GM12878 (cell line): Measurements from ENCODE around the gene TET2.

ENCODE experiments used
- EED ChIP-seq: sonication (generic); IDR thresholded peaks from 2 replicates; pipeline ENCODE4 v1.6.1; 2016; ENCODE audit warnings: antibody characterized with exemption, low read depth
- GABPA ChIP-seq: IDR thresholded peaks from 2 replicates; pipeline ENCODE4 v1.6.1; 2014; ENCODE audit warnings: antibody characterized with exemption, low read depth, mild to moderate bottlenecking, inconsistent platforms
- POLR2A ChIP-seq: IDR thresholded peaks from 2 replicates; pipeline ENCODE4 v1.6.1; 2011; ENCODE audit warnings: low read depth, mild to moderate bottlenecking, low read length
- POLR2AphosphoS5 ChIP-seq: IDR thresholded peaks from 2 replicates; pipeline ENCODE4 v1.6.1; 2011; ENCODE audit warnings: mild to moderate bottlenecking, low read length, inconsistent platforms
- RAD21 ChIP-seq: IDR thresholded peaks from 2 replicates; pipeline ENCODE4 v1.6.1; 2011; ENCODE audit warnings: mild to moderate bottlenecking, low read depth, low read length, moderate library complexity; ENCODE audit not compliant: insufficient read depth
- RB1 ChIP-seq: fragments of 450-650 bp; formaldehyde crosslinking; IDR thresholded peaks from 2 replicates; pipeline ENCODE4 v1.6.1; 2017; ENCODE audit warnings: mild to moderate bottlenecking, borderline replicate concordance
- RCOR1 ChIP-seq: conservative IDR thresholded peaks from 2 replicates; pipeline ENCODE4 v1.6.1; 2012; ENCODE audit warnings: low read depth, low read length, improper control_type of control experiment
- TAF1 ChIP-seq: IDR thresholded peaks from 2 replicates; pipeline ENCODE4 v1.6.1; 2011; ENCODE audit warnings: mild to moderate bottlenecking, low read depth, low read length, borderline replicate concordance
- ZZZ3 ChIP-seq: IDR thresholded peaks from 2 replicates; pipeline ENCODE4 v1.6.1; 2011; ENCODE audit warnings: low read depth; ENCODE audit not compliant: control insufficient read depth, insufficient read length
- TF ChIP-seq, protein P1 (sequence below): IDR thresholded peaks from 2 replicates; pipeline ENCODE4 v1.6.1; 2012; ENCODE audit warnings: low read length, inconsistent platforms
- TF ChIP-seq, protein P2 (sequence below): fragments of 450-650 bp; IDR thresholded peaks from 2 replicates; pipeline ENCODE4 v1.6.1; 2018; ENCODE audit warnings: mild to moderate bottlenecking, low read depth, moderate library complexity; ENCODE audit not compliant: partially characterized antibody
- TF ChIP-seq, protein P3 (sequence below): IDR thresholded peaks from 2 replicates; pipeline ENCODE4 v1.6.1; 2011; ENCODE audit warnings: low read depth, mild to moderate bottlenecking, low read length, moderate library complexity, borderline replicate concordance; ENCODE audit errors: extremely low read depth
- TF ChIP-seq, protein P4 (sequence below), 3 experiments: IDR thresholded peaks in 2 of 3; conservative IDR thresholded peaks in 1 of 3; 2 replicates each; pipeline ENCODE4 v1.5.1; 2011; ENCODE audit warnings: low read depth in 3 of 3, low read length in 3 of 3, mild to moderate bottlenecking in 3 of 3, control low read depth in 2 of 3, moderate library complexity in 2 of 3, inconsistent platforms in 1 of 3, mixed read lengths in 1 of 3; ENCODE audit not compliant: control insufficient read depth in 2 of 3, insufficient read depth in 1 of 3; ENCODE audit errors: extremely low read depth in 1 of 3

DNA sequence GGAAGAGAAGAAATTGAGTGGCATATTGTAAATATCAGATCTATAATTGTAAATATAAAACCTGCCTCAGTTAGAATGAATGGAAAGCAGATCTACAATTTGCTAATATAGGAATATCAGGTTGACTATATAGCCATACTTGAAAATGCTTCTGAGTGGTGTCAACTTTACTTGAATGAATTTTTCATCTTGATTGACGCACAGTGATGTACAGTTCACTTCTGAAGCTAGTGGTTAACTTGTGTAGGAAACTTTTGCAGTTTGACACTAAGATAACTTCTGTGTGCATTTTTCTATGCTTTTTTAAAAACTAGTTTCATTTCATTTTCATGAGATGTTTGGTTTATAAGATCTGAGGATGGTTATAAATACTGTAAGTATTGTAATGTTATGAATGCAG is 132.6 kb downstream of the TET2 start:
- TF ChIP-seq, protein P1, sequence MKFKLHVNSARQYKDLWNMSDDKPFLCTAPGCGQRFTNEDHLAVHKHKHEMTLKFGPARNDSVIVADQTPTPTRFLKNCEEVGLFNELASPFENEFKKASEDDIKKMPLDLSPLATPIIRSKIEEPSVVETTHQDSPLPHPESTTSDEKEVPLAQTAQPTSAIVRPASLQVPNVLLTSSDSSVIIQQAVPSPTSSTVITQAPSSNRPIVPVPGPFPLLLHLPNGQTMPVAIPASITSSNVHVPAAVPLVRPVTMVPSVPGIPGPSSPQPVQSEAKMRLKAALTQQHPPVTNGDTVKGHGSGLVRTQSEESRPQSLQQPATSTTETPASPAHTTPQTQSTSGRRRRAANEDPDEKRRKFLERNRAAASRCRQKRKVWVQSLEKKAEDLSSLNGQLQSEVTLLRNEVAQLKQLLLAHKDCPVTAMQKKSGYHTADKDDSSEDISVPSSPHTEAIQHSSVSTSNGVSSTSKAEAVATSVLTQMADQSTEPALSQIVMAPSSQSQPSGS = no peak
- TF ChIP-seq RAD21 (no peak), POLR2AphosphoS5 (no peak), TAF1 (no peak), EED (no peak), POLR2A (no peak), RB1 (no peak), ZZZ3 (no peak), GABPA (no peak), RCOR1 (no peak)
- TF ChIP-seq, protein P2, sequence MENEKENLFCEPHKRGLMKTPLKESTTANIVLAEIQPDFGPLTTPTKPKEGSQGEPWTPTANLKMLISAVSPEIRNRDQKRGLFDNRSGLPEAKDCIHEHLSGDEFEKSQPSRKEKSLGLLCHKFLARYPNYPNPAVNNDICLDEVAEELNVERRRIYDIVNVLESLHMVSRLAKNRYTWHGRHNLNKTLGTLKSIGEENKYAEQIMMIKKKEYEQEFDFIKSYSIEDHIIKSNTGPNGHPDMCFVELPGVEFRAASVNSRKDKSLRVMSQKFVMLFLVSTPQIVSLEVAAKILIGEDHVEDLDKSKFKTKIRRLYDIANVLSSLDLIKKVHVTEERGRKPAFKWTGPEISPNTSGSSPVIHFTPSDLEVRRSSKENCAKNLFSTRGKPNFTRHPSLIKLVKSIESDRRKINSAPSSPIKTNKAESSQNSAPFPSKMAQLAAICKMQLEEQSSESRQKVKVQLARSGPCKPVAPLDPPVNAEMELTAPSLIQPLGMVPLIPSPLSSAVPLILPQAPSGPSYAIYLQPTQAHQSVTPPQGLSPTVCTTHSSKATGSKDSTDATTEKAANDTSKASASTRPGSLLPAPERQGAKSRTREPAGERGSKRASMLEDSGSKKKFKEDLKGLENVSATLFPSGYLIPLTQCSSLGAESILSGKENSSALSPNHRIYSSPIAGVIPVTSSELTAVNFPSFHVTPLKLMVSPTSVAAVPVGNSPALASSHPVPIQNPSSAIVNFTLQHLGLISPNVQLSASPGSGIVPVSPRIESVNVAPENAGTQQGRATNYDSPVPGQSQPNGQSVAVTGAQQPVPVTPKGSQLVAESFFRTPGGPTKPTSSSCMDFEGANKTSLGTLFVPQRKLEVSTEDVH = no peak
- TF ChIP-seq, protein P3, sequence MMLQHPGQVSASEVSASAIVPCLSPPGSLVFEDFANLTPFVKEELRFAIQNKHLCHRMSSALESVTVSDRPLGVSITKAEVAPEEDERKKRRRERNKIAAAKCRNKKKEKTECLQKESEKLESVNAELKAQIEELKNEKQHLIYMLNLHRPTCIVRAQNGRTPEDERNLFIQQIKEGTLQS = no peak
- TF ChIP-seq, protein P4, sequence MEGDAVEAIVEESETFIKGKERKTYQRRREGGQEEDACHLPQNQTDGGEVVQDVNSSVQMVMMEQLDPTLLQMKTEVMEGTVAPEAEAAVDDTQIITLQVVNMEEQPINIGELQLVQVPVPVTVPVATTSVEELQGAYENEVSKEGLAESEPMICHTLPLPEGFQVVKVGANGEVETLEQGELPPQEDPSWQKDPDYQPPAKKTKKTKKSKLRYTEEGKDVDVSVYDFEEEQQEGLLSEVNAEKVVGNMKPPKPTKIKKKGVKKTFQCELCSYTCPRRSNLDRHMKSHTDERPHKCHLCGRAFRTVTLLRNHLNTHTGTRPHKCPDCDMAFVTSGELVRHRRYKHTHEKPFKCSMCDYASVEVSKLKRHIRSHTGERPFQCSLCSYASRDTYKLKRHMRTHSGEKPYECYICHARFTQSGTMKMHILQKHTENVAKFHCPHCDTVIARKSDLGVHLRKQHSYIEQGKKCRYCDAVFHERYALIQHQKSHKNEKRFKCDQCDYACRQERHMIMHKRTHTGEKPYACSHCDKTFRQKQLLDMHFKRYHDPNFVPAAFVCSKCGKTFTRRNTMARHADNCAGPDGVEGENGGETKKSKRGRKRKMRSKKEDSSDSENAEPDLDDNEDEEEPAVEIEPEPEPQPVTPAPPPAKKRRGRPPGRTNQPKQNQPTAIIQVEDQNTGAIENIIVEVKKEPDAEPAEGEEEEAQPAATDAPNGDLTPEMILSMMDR (IDR thresholded peaks at IDR 0.05 in 2 of 3, conservative IDR thresholded peaks at IDR 0.05 in 1 of 3; ENCODE audit: control insufficient read depth in 2 of 3, extremely low read depth in 1 of 3, insufficient read depth in 1 of 3, low read depth in 3 of 3, low read length in 3 of 3) = no peak
